Cardiac muscle cell (in vitro differentiated cells and primary cell): ENCODE results near the gene RAB3C. TPM values are rescaled to one million over a fixed set of nuclear protein-coding genes. Genes with fewer than 3 reads are reported as not detected.

Experiments
- DNase-seq, 2 donors: peaks; one replicate each; pipeline versions ENCODE4 v3.0.0 to v3.0.0-alpha.2; 2010 to 2017; ENCODE audit warnings: low read depth in 1 of 2, low spot score in 1 of 2
- H3K27ac ChIP-seq: fragments of 200-600 bp; sonication (generic); 2 replicates; pipeline ENCODE4 v1.5.1; 2016
- H3K27me3 ChIP-seq: fragments of 200-600 bp; sonication (generic); 2 replicates; pipeline ENCODE4 v1.6.0; 2016; ENCODE audit warnings: control low read depth
- H3K36me3 ChIP-seq: fragments of 200-600 bp; sonication (generic); 2 replicates; pipeline ENCODE4 v1.5.1; 2016; ENCODE audit warnings: control low read depth
- H3K4me1 ChIP-seq: fragments of 200-600 bp; sonication (generic); 2 replicates; pipeline ENCODE4 v1.8.1; 2017; ENCODE audit warnings: low read depth, mild to moderate bottlenecking, mixed run types
- H3K4me3 ChIP-seq: fragments of 200-600 bp; sonication (generic); 2 replicates; pipeline ENCODE4 v1.5.1; 2016; ENCODE audit warnings: mild to moderate bottlenecking
- H3K9me3 ChIP-seq: fragments of 200-600 bp; sonication (generic); 2 replicates; pipeline ENCODE4 v1.5.1; 2017; ENCODE audit warnings: low read depth, mild to moderate bottlenecking, control low read depth
- CTCF ChIP-seq: IDR thresholded peaks from 2 replicates; pipeline ENCODE4 v1.5.1; 2012; ENCODE audit warnings: low read depth, mild to moderate bottlenecking, low read length
- polyA plus RNA-seq: library from polyadenylated mRNA; unstranded; fragments of >200 nt; fragmentation: Nextera tagmentation; extraction: Ambion mirVana; gene quantifications from 2 replicates; pipeline ENCODE4 v1.2.1, GENCODE V29; 2016
- total RNA-seq: library from RNA; depleted of rRNA; stranded (reverse); fragments of >200 nt; gene quantifications from 2 replicates; pipeline ENCODE4 v1.2.3, GENCODE V29; 2016

Gene RAB3C
- total and polyA plus RNA-seq, 2 experiments from 2014 or later, result 0.69 to 1.1 TPM

- TF ChIP-seq CTCF, result no peak
- no peaks in the 10 kb centered on the region for H3K4me1 ChIP-seq
These were observed 169.2 kb downstream of the RAB3C start for GRCh38 chr5:58752104-58752503.

GRCh38 chr5:58753446-58753845 is 170.6 kb downstream of the RAB3C start:
- Histone ChIP-seq H3K27ac (no peak overlapping the region), H3K36me3 (no peaks in the 10 kb centered on the region)
- no peak for TF ChIP-seq CTCF

More at GRCh38 chr5:58752104-58752503, 169.2 kb downstream of the RAB3C start:
- Histone ChIP-seq H3K27ac (no peak overlapping the region), H3K9me3 (no peaks in the 10 kb centered on the region), H3K27me3 (no peaks in the 10 kb centered on the region), H3K36me3 (no peaks in the 10 kb centered on the region), H3K4me3 (no peak overlapping the region)
- peak in 1 of 2 donors; percentile 25 for DNase-seq

GRCh38 chr5:58754250-58754649 is 171.4 kb downstream of the RAB3C start:
- H3K4me1 ChIP-seq, result no peaks in the 10 kb centered on the region
- H3K27ac ChIP-seq, result no peak overlapping the region
- TF ChIP-seq CTCF, result no peak
- no peaks in the 10 kb centered on the region for H3K9me3 ChIP-seq
- DNase-seq, result no peak
- H3K36me3 ChIP-seq, result no peaks in the 10 kb centered on the region
- H3K4me3 ChIP-seq, result no peak overlapping the region
- no peaks in the 10 kb centered on the region for H3K27me3 ChIP-seq

More at GRCh38 chr5:58753446-58753845, 170.6 kb downstream of the RAB3C start:
- Histone ChIP-seq H3K4me3 (no peak overlapping the region), H3K4me1 (no peaks in the 10 kb centered on the region), H3K27me3 (no peaks in the 10 kb centered on the region), H3K9me3 (no peaks in the 10 kb centered on the region)
- no peak for DNase-seq

- Histone ChIP-seq H3K9me3 (no peaks in the 10 kb centered on the region), H3K27ac (no peak overlapping the region), H3K4me3 (no peak overlapping the region), H3K36me3 (no peaks in the 10 kb centered on the region), H3K27me3 (no peaks in the 10 kb centered on the region), H3K4me1 (no peaks in the 10 kb centered on the region)
- no peak for DNase-seq
- no peak for TF ChIP-seq CTCF
These were observed 172.5 kb downstream of the RAB3C start for GRCh38 chr5:58755397-58755796.

- DNase-seq, result peak in 1 of 2 donors; percentile 49
- no peaks in the 10 kb centered on the region for H3K27me3 ChIP-seq
- H3K36me3 ChIP-seq, result no peaks in the 10 kb centered on the region
- H3K9me3 ChIP-seq, result no peaks in the 10 kb centered on the region
- no peak for TF ChIP-seq CTCF
- H3K27ac ChIP-seq, result no peak overlapping the region
- no peaks in the 10 kb centered on the region for H3K4me1 ChIP-seq
- H3K4me3 ChIP-seq, result no peak overlapping the region
These were observed 176.9 kb downstream of the RAB3C start for GRCh38 chr5:58759745-58760144.

- H3K4me3 ChIP-seq, result no peak overlapping the region
These were observed 177.3 kb downstream of the RAB3C start for GRCh38 chr5:58760222-58760621.

More at GRCh38 chr5:58760222-58760621, 177.3 kb downstream of the RAB3C start:
- Histone ChIP-seq H3K27me3 (no peaks in the 10 kb centered on the region), H3K9me3 (no peaks in the 10 kb centered on the region), H3K27ac (no peak overlapping the region), H3K4me1 (no peaks in the 10 kb centered on the region), H3K36me3 (no peaks in the 10 kb centered on the region)
- DNase-seq, result no peak
- no peak for TF ChIP-seq CTCF
